Measurements from ENCODE around the gene CD69. TPM values are rescaled to one million over a fixed set of nuclear protein-coding genes. Genes with fewer than 3 reads are reported as not detected.

CD69 gene
- total RNA-seq, 3 donors from 2014 or later (not counting 1 experiment from before 2014, with no cell fraction given): 739 to 1,541 (median 990) TPM

DNA sequence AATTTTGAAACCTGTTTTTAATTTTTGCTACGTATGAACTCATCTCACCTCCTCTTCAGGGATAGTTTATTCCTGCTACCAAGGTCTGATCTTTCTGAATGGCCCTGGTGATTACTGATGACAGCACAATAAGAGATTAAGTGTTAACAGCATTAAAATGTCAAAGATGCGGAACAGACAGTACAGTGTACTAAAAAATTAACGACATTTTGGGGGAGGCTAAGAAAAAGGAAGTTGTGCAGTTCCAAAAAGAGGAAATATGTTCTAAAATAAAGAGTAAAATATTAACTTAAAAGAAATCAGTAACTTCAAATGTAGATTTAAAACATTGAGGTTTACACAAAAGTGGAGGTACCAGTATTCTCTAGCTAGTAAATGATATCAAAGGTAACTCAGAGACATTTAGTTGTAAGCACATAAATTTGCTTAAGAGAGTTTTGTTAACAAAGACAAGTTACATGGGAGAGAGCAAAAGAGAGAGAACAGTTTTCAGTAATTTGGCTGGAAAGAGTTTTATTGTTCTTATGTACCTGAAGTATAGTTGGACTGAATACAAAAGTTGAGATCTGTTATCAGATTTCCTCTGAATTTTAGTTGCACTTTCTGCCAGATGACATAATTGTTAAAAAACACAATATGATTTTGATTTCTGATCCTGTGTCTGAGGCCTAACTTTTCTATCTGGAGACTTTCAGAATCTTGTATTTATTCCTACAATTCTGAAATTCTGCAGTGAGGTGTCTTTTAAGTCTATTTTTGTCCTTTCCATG, 23.6 kb downstream of the CD69 start:
- intact Hi-C loops (cut with micrococcal nuclease): no loop called here
- Histone ChIP-seq H3K27me3 (ENCODE audit: control insufficient read depth, insufficient read depth, low read length) (no peaks in the 10 kb centered on the region), H3K36me3 (ENCODE audit: control insufficient read depth, insufficient read depth, low read length) (no peaks in the 10 kb centered on the region), H3K27ac (ENCODE audit: low read length) (peak overlapping the region; percentile 60), H3K4me1 (ENCODE audit: control insufficient read depth, insufficient read depth, low read length) (peaks cover 19% of the 10 kb centered on the region), H3K4me3 (ENCODE audit: low read length) (no peak overlapping the region), H3K9me3 (ENCODE audit: control insufficient read depth, insufficient read depth, low read length) (no peaks in the 10 kb centered on the region)
- no peak for ATAC-seq
- peak overlapping the region; percentile 53 to 81 for H3K27ac Mint-ChIP-seq
- TF ChIP-seq, protein P1, sequence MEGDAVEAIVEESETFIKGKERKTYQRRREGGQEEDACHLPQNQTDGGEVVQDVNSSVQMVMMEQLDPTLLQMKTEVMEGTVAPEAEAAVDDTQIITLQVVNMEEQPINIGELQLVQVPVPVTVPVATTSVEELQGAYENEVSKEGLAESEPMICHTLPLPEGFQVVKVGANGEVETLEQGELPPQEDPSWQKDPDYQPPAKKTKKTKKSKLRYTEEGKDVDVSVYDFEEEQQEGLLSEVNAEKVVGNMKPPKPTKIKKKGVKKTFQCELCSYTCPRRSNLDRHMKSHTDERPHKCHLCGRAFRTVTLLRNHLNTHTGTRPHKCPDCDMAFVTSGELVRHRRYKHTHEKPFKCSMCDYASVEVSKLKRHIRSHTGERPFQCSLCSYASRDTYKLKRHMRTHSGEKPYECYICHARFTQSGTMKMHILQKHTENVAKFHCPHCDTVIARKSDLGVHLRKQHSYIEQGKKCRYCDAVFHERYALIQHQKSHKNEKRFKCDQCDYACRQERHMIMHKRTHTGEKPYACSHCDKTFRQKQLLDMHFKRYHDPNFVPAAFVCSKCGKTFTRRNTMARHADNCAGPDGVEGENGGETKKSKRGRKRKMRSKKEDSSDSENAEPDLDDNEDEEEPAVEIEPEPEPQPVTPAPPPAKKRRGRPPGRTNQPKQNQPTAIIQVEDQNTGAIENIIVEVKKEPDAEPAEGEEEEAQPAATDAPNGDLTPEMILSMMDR (IDR thresholded peaks at IDR 0.05): no peak
- H3K4me1 Mint-ChIP-seq: peaks cover 36 to 49% of the 10 kb centered on the region in 2 donors
- peak overlapping the region; percentile 49 for H3K4me3 Mint-ChIP-seq
- peak in 1 of 2 donors; percentile 50 for DNase-seq
- no peaks in the 10 kb centered on the region for H3K27me3 Mint-ChIP-seq (ENCODE audit: low read depth in 2 of 2)
- H3K36me3 Mint-ChIP-seq: no peaks in the 10 kb centered on the region
- H3K9me3 Mint-ChIP-seq: no peaks in the 10 kb centered on the region
- 73% methylated on average over 2 of the region's 3 CpGs for WGBS (ENCODE audit: insufficient coverage)

DNA sequence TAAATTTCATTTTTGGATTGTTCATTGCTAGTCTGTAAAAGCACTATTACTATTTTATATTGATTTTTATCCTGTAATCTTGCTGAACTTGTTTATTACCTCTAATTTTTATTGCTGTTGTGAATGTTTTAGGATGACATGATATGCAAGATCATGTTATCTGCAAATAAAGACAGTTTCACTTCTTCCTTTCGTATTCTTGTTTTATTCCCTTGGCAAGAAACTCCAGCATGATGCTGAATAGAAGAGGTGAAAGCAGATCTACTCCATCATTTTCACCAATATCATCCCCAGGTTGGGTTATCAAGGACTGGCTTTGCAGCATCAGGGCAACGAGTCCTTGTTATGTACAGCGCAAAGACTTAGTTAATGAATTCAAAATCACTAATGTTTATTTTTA, 25.1 kb downstream of the CD69 start:
- H3K36me3 ChIP-seq (ENCODE audit: control insufficient read depth, insufficient read depth, low read length): no peaks in the 10 kb centered on the region
- WGBS (ENCODE audit: insufficient coverage): 63% methylated on average over 2 of the region's 3 CpGs
- H3K27me3 ChIP-seq (ENCODE audit: control insufficient read depth, insufficient read depth, low read length): no peaks in the 10 kb centered on the region
- no peak overlapping the region for H3K4me3 ChIP-seq (ENCODE audit: low read length)
- intact Hi-C loops (cut with micrococcal nuclease): no loop called here
- no peak overlapping the region for H3K27ac ChIP-seq (ENCODE audit: low read length)
- TF ChIP-seq, protein P1 (IDR thresholded peaks at IDR 0.05): no peak
- H3K9me3 ChIP-seq (ENCODE audit: control insufficient read depth, insufficient read depth, low read length): no peaks in the 10 kb centered on the region
- ATAC-seq: no peak
- Mint-ChIP-seq H3K4me3 (no peak overlapping the region), H3K27me3 (ENCODE audit: low read depth in 2 of 2) (no peaks in the 10 kb centered on the region), H3K9me3 (no peaks in the 10 kb centered on the region), H3K36me3 (no peaks in the 10 kb centered on the region), H3K4me1 (peaks cover 25 to 40% of the 10 kb centered on the region in 2 donors), H3K27ac (no peak overlapping the region)
- DNase-seq: no peak
- H3K4me1 ChIP-seq (ENCODE audit: control insufficient read depth, insufficient read depth, low read length): peaks cover 16% of the 10 kb centered on the region

DNA sequence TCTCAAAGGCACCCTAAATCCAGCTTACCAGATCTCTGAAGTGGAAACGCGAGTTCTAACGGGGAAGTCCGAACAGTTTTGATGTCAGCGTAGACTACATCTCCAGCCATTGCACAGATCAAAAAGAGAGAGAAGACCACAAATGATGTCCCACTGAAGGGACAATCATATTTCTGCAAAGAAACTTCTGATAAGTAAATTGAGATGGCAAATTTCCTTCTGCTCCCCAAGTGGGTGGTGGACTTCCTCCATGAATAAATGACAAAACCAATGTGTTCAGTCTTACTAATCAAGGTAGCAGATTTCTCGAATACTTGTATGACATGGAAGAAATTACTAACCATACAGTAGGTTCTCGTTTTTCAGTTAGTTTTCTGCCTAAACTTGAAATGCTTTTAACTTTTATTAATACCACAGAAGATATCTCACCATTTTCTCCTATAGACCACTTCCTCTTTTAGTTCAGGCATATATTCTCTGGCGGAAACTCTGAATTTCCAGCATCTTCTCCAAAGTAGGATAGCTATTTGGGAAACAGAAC, 27.7 kb downstream of the CD69 start, which contains the start of gene CLECL1:
TSS of gene CLECL1 (minus strand) at position 177 of the 541 bp plus-strand sequence.
- WGBS (ENCODE audit: insufficient coverage): 41% methylated on average over 6 of the region's 8 CpGs
- peaks cover 1% of the 10 kb centered on the region for H3K4me1 ChIP-seq (ENCODE audit: control insufficient read depth, insufficient read depth, low read length)
- no peak for DNase-seq

More for the DNA sequence above, 27.7 kb downstream of the CD69 start, which contains the start of gene CLECL1:
- Histone ChIP-seq H3K4me3 (ENCODE audit: low read length) (peak within 1 kb of the TSS; percentile 32), H3K36me3 (ENCODE audit: control insufficient read depth, insufficient read depth, low read length) (no peaks in the 10 kb centered on the region), H3K27ac (ENCODE audit: low read length) (peak within 1 kb of the TSS; percentile 61), H3K9me3 (ENCODE audit: control insufficient read depth, insufficient read depth, low read length) (no peaks in the 10 kb centered on the region), H3K27me3 (ENCODE audit: control insufficient read depth, insufficient read depth, low read length) (no peaks in the 10 kb centered on the region)
- Mint-ChIP-seq H3K36me3 (no peaks in the 10 kb centered on the region), H3K27ac (peak within 1 kb of the TSS in 1 of 2 donors; percentile 11), H3K4me1 (peaks cover 9 to 22% of the 10 kb centered on the region in 2 donors), H3K4me3 (peak within 1 kb of the TSS; percentile 62), H3K27me3 (ENCODE audit: low read depth in 2 of 2) (no peaks in the 10 kb centered on the region), H3K9me3 (no peaks in the 10 kb centered on the region)
- TF ChIP-seq, protein P1 (IDR thresholded peaks at IDR 0.05): no peak
- intact Hi-C loops (cut with micrococcal nuclease): no loop called here
- ATAC-seq: no peak
